ENCODE results near the gene BLVRB. TPM values are rescaled to one million over a fixed set of nuclear protein-coding genes. Genes with fewer than 3 reads are reported as not detected.
"Not testable (repeated sequence)": the region's sequence is repeated elsewhere in the genome, so short reads cannot be mapped to it uniquely, and the experiment has no call there.

Gene BLVRB
- total RNA-seq, 1 experiment from 2014 or later, result 201 TPM

DNA sequence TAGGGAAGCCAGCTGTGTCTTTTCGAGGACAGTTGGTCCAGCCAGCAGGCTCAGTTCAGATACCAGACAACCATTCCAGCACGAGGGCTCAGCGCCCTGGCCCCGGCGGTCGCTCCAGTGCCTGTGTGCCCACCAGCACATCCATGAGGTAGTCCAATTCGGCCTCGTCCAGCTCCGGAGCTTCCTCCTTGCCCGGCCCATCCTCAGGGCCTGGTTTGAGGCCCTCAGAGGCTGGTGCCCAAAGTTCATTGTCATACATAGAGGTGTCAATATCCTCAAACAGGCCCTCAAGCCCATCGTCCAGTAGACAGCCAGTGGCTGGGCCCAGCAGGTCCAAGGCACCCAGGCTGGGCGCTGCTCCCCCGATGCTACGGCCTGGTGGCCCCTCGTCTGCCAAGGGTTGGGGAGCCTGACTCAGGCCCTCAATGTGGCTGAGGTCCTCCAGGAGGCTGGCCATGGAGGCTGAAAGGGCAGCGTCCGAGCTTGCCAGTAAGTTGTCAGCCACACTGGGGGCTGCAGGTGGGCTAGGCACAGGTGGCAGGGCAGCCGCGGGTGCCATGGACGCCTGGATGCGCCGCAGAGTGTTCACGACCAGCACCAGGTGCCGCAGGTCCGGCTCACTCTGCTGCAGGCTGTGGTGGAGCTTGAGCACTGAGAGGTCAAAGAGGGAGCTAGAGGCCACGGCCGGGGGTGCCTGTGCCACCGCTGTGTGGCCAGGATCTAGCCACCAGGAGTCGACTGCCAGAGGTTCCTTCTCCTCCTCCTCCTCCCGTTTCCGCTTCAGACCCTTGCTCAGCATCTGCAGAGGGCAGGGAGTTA, 42.6 kb downstream of the BLVRB start:
- no peak for DNase-seq (ENCODE audit: low spot score)

DNA sequence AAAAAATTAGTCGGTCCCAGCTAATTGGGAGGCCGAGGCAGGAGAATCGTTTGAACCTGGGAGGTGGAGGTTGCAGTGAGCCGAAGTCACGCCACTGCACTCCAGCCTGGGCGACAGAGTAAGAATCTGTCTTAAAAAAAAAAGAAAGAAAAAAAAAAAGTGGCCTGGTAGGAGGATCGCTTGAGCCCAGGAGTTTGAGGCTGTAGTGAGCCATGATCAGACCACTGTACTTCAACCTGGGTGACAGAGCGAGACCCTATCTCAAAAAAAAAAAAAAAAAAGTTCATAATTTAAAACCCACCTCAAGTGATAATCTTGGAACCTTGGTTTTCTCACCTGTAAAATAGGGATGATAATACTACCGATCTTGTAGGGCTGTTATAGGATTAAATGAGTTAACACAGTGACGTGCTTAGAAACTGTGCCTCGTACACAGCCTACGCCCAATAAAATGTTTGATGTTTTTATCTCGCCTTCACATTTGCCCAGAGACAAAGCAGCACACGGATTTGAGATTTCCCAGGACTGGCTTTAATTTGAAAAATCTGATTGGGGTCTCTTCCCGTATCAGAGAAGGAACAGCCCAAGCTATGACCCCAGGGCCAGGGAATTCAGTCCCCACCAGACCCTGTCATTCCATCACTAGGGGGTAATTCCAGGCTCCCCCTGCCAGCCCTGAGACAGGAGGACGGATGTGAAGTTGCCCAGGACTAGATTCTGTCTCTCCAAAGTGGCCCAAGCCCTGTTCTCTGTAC, 43.4 kb downstream of the BLVRB start:
- no peak for DNase-seq (ENCODE audit: low spot score)

DNA sequence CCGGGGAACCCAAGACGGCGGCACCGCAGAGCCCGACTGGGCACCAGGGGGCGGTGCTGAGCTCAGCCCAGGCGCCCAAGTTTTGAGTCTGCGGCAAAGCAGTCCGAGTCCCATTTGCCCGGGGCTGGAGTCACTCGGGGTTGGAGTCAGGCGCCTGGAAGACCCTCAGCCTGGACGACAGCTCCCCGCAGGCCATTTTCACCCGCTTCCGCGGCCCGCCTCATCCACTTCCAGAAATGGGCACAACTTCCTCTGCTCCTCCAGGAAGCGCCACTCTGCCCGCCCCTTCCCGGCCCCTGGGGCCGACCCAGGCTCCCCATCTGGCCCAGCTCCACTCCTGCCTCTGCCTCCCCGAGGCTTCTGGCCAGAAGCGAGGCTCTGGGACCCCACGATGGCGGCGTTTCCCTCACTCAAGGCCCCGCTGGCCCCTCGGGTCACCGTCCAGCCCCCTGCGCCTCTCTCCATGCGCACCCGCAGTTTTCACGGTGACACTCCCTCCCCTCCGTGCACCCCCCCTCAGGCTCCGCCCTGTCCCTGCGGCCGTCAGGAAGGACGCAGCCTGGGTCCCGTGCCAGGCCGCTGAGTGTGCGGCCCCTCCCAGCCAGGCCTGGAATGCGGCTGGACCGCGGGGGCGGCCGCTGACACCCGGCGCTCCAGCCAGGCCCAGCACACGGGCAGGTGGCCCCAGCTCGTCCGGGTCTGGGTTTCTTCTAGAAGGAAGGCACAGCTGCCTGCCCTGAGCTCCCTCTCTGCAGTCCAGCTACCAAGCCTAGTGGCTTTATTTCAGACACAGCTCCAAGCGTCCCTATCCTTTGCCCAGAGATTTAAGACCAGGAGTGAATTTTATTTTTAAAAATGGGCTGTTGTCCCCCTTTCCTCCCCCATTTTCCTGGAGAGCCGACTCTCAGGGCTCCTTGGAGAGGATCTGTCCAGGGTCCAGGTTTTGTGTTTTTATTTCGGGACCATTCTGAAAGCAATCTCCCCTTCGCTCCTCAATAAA, 44.5 kb downstream of the BLVRB start:
- peak; percentile 98 for DNase-seq (ENCODE audit: low spot score)

DNA sequence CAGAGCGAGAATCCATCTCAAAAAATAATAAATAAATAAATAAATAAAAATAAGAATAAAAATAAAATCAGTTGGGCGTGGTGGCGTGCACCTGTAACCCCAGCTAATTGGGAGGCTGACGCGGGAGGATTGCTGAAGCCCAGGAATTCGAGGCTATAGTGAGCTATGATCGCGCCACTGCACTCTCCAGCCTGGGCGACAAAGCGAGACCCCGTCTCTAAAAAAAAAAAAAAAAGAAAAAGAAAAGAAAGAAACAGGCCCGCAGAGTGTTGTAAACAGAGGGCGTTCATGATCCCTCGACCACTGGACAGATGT, 45.1 kb downstream of the BLVRB start:
- no peak for DNase-seq (ENCODE audit: low spot score)

DNA sequence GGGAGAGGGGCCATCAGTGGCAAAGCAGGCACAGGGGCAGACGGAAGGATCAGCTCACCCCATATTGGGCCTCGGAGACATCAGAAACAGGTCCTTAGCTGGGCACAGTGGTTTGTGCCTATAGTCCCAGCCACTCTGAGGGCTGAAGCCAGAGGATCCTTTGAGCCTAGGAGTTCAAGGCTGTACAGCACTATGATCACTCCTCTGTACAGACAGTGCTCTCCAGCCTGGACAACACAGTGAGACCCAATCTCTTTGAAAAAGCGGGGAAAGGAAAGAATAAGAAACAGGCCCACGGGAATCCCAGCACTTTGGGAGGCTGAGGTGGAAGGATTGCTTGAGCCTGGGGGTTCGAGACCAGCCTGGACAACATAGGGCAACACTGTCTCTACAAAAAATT, 45.8 kb downstream of the BLVRB start:
- no peak for DNase-seq (ENCODE audit: low spot score)

DNA sequence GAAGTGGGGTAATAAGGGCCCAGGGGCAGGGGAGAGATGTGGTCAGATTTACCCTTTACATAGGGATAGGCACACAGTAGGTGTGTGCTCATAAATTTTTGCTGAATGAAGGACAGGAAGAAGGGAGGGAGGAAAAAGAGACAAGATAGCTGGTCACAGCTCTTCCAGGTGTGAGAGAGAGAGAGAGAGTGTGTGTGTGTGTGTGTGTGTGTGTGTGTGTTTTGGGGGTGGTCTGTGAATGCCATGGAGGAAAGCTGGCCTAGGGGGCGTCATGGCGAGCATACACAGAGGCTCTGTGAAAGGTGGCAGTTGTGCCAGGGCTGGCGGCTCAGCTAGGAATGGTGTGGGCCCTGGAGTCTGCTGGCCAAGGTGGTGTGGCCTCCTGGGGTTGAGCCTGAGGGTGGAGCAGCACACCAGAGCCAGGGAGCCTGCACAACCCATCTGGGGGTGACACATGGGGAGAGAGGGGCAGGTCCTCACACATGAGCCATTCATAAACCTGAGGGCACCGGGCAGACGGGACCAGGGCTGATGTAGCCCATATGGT, 46.4 kb downstream of the BLVRB start:
- peak; percentile 36 for DNase-seq (ENCODE audit: low spot score)

DNA sequence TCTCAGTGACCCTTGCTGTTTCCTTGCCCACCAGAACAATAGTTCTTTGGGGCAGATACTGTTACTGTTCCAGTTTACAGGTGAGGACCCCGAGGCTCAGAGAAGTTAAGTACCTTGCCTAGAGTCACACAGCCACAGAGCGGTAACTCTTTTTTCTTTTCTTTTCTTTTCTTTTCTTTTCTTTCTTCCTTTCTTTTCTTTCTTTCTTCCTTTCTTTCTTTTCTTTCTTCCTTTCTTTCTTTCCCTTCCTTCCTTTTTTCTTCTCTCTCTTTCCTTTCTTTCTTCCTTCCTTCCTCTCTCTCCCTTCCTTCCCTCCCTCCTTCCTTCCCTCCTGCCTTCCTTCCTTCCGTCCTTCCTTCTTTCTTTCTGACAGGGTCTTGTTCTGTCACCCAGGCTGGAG, 47.5 kb downstream of the BLVRB start:
- no peak for DNase-seq (ENCODE audit: low spot score)

DNA sequence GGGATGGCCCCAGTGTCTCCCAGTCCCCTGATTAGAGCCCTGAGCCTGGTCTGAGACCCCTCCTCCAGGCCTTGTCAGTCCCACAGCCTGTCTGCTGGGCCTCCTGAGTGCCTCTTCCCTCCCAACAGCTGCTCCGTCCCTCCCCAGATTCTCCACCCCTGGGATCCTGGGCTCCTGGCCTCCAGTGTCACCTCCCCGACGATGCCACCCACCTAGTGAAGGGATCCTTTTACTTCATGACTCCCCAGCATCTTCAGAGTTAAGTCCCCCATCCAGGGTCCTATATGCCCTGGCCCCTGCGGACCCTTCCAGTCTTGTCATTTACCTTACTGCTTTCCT, 47.9 kb downstream of the BLVRB start:
- DNase-seq (ENCODE audit: low spot score), result no peak

DNA sequence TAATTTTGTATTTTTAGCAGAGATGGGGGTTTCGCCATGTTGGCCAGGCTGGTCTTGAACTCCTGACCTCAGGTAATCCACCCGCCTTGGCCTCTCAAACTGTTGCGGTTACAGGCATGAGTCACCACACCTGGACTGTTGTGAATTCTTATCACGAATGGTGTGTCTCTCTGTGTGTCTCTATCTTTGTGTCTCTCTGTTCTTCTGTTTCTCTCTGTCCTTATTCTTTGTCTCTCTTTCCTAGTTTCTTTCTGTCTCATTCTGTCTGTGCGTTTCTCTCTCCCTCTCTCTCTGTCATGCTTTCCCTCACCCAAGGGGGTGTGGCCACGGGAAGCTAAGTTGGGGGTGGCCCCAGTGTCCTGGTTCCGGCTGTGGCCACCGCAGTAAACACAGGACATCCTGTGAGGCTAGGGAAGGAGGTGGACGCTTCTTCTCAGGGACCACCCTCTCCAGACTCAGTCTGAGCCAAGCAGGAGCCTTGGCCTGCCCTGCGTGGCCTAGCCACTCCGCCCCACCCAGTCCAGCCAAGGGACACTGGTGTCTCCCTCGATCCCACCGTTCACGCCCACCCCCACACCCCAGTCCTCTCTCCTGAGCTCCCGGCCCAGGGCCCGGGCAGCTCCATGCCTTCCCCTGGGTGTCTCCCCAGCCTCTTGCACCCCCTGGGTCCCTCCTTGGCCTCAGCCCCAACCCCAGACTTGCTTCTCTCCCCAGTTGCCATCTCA, 48.5 kb downstream of the BLVRB start:
- DNase-seq (ENCODE audit: low spot score), result peak; percentile 56

DNA sequence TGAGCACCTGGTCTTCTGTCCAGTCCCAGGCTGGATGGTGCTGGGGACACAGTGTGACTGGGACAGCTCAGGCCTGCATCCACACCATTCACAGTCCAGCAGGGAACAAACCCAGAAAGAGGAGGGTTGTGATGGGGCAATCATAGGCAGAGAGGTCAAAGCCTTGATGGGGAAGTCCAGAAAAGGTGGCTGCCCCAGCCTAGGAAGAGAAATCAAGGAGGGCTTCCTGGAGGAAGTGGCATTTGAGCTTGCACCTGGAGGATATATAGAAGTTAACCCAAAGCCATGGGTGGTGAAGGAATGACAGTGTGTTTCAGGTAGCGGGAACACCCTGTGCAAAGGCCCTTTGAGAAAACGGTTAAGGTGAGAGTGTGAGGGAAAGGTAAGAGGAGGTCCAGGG, 49.8 kb downstream of the BLVRB start:
- no peak for DNase-seq (ENCODE audit: low spot score)

DNA sequence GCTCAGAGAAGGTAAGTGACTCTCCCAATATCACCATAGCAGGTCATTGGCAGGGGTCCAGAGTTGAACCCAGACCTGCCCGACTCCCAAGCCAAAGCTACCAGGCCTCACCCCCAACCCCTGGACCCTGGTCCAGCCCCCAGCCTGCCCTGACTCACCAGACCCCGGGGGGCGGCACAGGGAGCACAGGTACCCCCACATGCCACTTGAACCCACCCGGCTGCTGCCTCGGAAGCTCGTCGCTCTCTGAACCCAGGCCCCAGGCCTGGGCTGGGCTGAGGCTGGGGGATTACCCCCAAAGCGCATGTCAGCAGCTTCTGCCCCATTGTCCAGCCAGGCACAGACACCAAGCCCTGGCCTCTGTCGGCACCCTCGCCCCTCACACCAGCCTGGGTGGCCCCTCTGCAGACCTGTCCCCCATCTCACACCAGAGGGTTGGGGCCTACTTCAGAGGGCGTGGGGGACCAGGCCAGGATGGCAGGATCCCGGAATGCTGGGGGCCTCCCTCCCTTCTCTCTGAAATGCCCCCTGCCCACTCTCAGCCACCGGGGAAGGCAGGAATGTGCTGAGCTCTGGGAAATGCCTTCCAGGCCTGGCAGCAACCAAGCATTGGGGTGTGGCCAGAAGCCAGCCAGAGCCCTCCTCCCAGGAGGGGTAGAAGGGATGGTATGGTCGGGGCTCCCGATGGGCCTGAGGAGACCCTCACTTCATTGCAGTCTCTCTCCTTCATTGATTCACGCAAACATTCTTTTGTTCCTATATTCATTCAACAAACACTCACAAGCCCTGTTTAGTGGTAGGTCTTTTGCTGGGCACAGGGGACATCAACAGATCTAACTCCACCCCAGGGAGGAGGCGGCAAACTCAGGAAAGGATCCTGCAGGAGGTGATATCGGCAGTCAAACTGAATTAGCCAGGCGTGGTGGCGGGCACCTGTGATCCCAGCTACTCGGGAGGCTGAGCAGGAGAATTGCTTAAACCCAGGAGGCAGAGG, 50.7 kb downstream of the BLVRB start:
- no peak for DNase-seq (ENCODE audit: low spot score)

DNA sequence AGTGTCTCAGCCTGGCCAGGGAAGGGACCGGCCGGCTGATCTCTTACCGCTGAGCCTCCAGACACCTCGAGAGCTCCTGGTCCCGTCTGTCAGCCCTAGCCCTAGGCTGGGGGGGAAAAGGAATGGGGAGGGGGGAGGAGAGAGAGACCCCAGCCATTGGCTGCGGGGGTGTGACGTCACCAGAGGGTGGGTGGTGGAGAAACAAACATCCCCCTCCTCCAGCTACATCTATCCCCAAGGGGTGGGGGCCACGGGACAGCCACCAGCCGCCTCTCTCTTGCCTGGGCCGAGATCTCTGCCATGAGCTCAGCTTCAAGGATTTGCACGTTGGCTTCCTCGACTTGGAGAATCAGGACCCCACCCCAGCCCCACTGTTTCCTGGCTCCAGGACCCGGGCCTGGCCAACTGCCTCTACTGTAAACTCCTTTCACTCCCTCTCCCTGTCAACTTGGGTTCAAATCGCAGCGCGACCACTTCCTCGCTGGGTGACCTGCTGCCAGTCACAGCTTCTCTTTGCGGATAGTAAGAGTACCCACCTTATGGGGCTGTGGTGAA, 52.2 kb downstream of the BLVRB start, which contains the start of gene PRX:
PRX (minus strand) TSS at position 88 of the 555 bp plus-strand sequence. CDS start 5,446 bp downstream, outside the sequence.
- no peak for DNase-seq (ENCODE audit: low spot score)

DNA sequence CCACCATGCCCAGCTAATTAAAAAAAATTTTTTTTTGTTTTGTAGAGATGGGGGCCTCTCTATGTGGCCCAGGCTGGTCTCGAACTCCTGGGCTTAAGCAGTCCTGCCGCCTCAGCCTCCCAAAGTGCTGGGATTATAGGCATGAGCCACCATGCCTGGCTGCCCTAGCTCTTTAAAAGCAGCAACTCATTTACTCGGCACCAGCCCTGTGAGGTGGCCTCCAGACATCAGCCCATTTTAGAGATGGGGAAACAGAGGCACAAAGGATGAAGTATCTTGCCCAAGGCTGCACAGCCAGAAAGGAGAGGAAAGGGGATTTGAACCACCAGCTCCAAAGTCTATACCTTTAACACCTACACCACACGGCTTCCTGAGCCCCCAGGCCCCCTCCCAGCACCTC, 52.7 kb downstream of the BLVRB start:
- DNase-seq (ENCODE audit: low spot score), result no peak

DNA sequence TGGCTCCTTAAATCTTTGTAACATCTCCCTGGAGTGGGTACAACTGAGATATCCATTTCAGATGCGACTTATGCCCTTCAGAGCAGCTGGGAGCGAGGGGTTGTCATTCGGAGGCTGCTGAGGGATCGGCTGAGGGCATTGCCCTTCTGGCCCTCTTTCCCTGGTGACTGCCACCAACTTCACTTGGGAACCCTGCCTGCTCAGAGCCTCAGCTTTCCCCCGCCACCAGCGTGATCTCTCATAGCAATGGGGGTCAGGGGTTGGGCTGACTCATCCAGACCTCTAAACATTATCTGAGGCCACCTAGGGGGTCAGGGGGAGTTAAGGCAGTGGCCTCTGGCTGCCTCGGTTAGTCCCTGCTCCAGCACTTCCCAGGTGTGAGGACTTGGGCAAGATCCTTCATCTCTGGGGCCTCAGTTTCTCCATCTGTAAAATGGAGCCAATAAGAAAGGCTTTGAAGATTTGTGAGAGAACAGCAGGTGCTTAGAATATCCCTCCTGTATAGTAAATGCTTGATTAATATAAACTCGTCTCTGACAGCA, 53.5 kb downstream of the BLVRB start:
- no peak for DNase-seq (ENCODE audit: low spot score)

DNA sequence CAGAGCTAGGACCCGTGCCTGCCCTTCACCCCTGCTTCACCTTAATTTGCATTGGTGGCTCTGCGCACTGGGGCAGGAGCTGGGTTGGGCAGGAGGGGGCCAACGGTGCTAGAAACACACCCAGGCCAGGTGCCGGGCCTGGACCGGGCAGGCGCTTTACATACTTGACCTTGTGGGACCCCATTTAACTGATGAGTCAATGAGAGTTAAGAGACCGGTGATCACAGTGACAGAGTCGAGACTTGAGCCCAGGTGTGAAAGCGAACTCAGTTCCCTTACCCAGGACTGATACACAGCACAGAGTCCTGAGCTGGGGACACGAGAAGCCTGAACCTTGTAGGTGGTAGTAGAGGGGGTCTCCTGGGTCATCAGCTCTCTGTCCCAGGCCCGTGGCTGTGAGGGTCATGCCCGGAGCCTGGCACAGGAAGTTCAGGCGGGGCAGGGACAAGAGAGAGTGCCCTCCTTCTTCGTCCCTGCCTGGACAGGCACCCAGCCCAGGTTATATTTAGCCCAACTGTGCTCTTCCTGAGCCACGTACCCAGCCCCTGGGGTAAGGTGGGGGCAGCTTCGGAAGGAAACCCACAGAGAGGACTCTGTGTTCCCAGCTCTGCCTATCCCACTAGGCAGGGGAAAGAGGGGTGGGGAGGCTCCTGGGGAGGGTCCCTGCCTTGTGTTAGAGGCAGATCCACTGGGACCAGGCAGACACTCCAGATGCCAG, 54.3 kb downstream of the BLVRB start:
- no peak for DNase-seq (ENCODE audit: low spot score)

DNA sequence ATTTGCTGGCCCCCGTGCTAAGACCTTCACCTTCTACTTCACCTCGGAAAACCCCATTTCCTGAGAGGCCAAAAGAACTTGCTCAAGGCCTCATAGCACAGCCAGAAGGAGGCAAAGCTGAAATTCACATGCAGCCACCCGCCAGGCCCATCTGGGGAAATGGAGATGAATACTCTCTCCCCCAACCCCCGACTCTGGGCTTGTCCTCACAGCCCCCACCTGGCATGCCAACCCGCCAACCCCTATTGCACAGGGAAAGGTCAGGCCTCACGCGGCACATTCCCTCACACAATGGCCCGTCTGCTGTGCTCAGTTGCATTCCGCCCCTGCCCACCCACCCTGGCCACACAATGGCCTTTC, 55.5 kb downstream of the BLVRB start:
- DNase-seq (ENCODE audit: low spot score), result no peak

DNA sequence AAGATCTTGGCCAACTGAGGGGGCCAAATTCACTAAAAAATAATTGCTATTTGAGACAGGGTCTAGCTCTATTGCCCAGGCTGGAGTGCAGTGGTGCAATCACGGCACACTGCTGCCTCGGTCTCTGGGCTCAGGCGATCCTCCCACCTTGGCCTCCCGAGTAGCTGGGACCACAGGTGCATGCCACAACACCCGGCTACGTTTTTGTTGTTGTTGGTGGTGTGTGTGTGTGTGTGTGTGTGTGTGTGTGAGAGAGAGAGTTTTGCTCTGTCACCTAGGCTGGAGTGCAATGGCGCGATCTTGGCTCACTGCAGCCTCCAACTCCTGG, 57.0 kb downstream of the BLVRB start:
- DNase-seq (ENCODE audit: low spot score), result not testable (repeated sequence)

DNA sequence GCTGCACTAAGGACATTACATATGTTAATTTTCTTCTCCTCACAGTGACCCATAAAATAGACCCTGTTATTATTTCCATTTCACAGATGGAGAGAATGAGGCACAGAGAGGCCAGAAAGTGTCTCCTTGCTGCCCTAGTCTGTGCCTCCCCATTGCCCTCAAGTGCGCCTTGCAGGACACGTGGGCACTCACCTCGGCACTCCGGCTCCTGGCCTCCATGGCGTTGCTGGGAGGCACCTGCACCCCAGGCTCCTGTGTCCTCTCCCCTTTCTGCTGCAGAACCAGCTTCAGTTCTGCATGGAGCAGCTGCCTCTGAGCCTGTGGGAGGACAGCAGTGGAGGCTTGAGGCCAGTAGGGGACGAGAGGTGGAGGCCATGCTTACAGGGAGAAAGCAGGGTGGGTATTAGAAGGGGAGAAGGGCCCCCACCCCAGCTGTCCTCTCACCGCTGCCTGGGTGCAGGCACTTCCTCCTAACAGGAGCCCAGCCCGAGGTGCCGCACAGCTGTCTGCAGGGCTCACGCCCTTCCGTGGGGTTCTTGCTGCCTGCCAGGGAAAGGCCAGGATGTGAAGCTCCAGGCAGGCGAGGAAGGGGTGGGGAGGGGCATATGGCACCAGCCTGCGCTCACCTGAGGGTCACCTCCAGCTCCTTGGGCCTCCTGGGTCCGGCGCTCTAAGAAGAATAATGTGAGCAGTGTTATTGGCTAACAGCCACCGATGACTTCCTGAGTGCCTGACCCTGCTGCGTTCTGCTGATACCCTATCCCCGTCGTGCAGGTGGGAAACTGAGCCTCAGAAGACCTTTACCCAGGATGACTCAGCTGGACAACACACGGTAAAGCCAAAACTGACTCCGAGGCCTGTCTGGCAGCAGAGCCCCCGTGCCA, 57.6 kb downstream of the BLVRB start:
- no peak for DNase-seq (ENCODE audit: low spot score)

Data from HT-29 (cell line).